ELR (cell line): ENCODE measurements around the gene OGN.
A peak's percentile ranks its signal among the peaks of the same experiment; 100 is the strongest.
"Not testable (repeated sequence)": the region's sequence is repeated elsewhere in the genome, so short reads cannot be mapped to it uniquely, and the experiment has no call there.

Source experiments
- DNase-seq: peaks from one replicate; pipeline ENCODE4 v3.0.0-alpha.2; 2015; ENCODE audit warnings: low read depth

Gene OGN

GRCh38 chr9:92404042-92404836 is at the start of gene OGN:
Gene OGN, minus strand, starts transcription at chr9:92404578. Its CDS starts 1,171 bp downstream, at chr9:92403407.
- DNase-seq, result no peak

GRCh38 chr9:92446536-92446935 is 42.2 kb upstream of the OGN start:
- DNase-seq, result no peak

- DNase-seq, result no peak
Observed at GRCh38 chr9:92444841-92445240, 40.5 kb upstream of the OGN start.

- no peak for DNase-seq
Observed at GRCh38 chr9:92440751-92441046, 36.3 kb upstream of the OGN start.

GRCh38 chr9:92439921-92440750 is 35.8 kb upstream of the OGN start:
- DNase-seq, result peak; percentile 87

- DNase-seq, result peak; percentile 46
Observed at GRCh38 chr9:92438900-92439526, 34.6 kb upstream of the OGN start.

- DNase-seq, result no peak
Observed at GRCh38 chr9:92435263-92435662, 30.9 kb upstream of the OGN start.

GRCh38 chr9:92432972-92433548 is 28.7 kb upstream of the OGN start:
- no peak for DNase-seq

- DNase-seq, result no peak
Observed at GRCh38 chr9:92432350-92432749, 28.0 kb upstream of the OGN start.

- no peak for DNase-seq
Observed at GRCh38 chr9:92429836-92430235, 25.5 kb upstream of the OGN start.

GRCh38 chr9:92426501-92427145 is 22.2 kb upstream of the OGN start:
- DNase-seq, result no peak

GRCh38 chr9:92425474-92425873 is 21.1 kb upstream of the OGN start:
- DNase-seq, result no peak

GRCh38 chr9:92424340-92424739 is 20.0 kb upstream of the OGN start, which contains the start of gene OMD:
Gene OMD, minus strand, starts transcription at chr9:92424471. Its CDS starts 6,913 bp downstream, at chr9:92417558.
- DNase-seq, result no peak

- no peak for DNase-seq
Observed at GRCh38 chr9:92423612-92424011, 19.2 kb upstream of the OGN start.

GRCh38 chr9:92422611-92423338 is 18.4 kb upstream of the OGN start:
- DNase-seq, result no peak

- no peak for DNase-seq
Observed at GRCh38 chr9:92414566-92414965, 10.2 kb upstream of the OGN start.

GRCh38 chr9:92411157-92411556 is 6.8 kb upstream of the OGN start:
- not testable (repeated sequence) for DNase-seq

- DNase-seq, result no peak
Observed at GRCh38 chr9:92408747-92409478, 4.5 kb upstream of the OGN start.

- no peak for DNase-seq
Observed at GRCh38 chr9:92407818-92408217, 3.4 kb upstream of the OGN start.

GRCh38 chr9:92406477-92406876 is 2.1 kb upstream of the OGN start:
- no peak for DNase-seq

GRCh38 chr9:92405818-92406217 is 1.4 kb upstream of the OGN start:
- DNase-seq, result no peak
